SK-N-SH (cell line): ENCODE data around the gene POLR3H. TPM values are rescaled to one million over a fixed set of nuclear protein-coding genes. Genes with fewer than 3 reads are reported as not detected.

ENCODE experiments used
- CTCF ChIA-PET: fragments of 300-600, 350-600 bp; formaldehyde crosslinking; extraction: SDS; loops from one replicate; lab custom pipeline; 2021; lab: Yijun Ruan, JAX
- POLR2A ChIA-PET: fragments of 350-600 bp; sonication (Branson Sonifier 250); formaldehyde crosslinking; extraction: SDS; loops from one replicate; lab custom pipeline; 2020; ENCODE audit warnings: antibody characterized with exemption, inconsistent platforms; lab: Yijun Ruan, JAX
- DNase-seq: peaks from one replicate; pipeline ENCODE4 v3.0.0; 2012
- H2AFZ ChIP-seq: fragments of 200-600 bp; sonication (generic); 2 replicates; pipeline ENCODE4 v1.8.1; 2016; ENCODE audit warnings: antibody characterized with exemption, mild to moderate bottlenecking, low read depth
- H3F3A ChIP-seq: fragments of 200-600 bp; sonication (generic); replicated peaks from 2 replicates; pipeline ENCODE3; 2016; ENCODE audit warnings: antibody characterized with exemption, mild to moderate bottlenecking; ENCODE audit not compliant: insufficient read depth
- H3K27ac ChIP-seq, 2 experiments: fragments of 200-500 bp in 1 of 2; fragments of 200-600 bp in 1 of 2; sonication (Bioruptor generic) in 1 of 2; sonication (generic), shearing (Covaris generic) in 1 of 2; 2 replicates each; pipeline versions ENCODE4 v1.5.1 to v1.6.1; 2014 to 2016; ENCODE audit warnings: low read depth in 2 of 2, inconsistent platforms in 1 of 2, low read length in 1 of 2, mild to moderate bottlenecking in 1 of 2, mixed read lengths in 1 of 2
- H3K27me3 ChIP-seq: fragments of 200-600 bp; sonication (generic), shearing (Covaris generic); 2 replicates; pipeline ENCODE4 v1.6.1; 2016; ENCODE audit warnings: mixed run types; ENCODE audit not compliant: insufficient read depth
- H3K36me3 ChIP-seq, 2 experiments: fragments of 200-500 bp in 1 of 2; fragments of 200-600 bp in 1 of 2; sonication (Bioruptor generic) in 1 of 2; sonication (generic) in 1 of 2; replicated peaks in 1 of 2; 2 replicates each; pipeline versions ENCODE3 to v1.5.1; 2014 to 2016; ENCODE audit warnings: low read length in 1 of 2, mild to moderate bottlenecking in 1 of 2; ENCODE audit not compliant: insufficient read depth in 2 of 2, control insufficient read depth in 1 of 2
- H3K4me1 ChIP-seq, 2 experiments: fragments of 200-500 bp in 1 of 2; fragments of 200-600 bp in 1 of 2; sonication (Bioruptor generic) in 1 of 2; sonication (generic), shearing (Covaris generic) in 1 of 2; 2 replicates each; pipeline versions ENCODE4 v1.5.1 to v1.6.1; 2014 to 2016; ENCODE audit warnings: low read depth in 1 of 2, low read length in 1 of 2, mixed run types in 1 of 2; ENCODE audit not compliant: insufficient read depth in 2 of 2, control insufficient read depth in 1 of 2
- H3K4me2 ChIP-seq: fragments of 200-600 bp; sonication (generic), shearing (Covaris generic); 2 replicates; pipeline ENCODE4 v1.6.1; 2017; ENCODE audit warnings: mixed run types
- H3K4me3 ChIP-seq, 2 experiments: fragments of 200-500 bp in 1 of 2; fragments of 200-600 bp in 1 of 2; sonication (Bioruptor generic) in 1 of 2; sonication (generic), shearing (Covaris generic) in 1 of 2; 2 replicates each; pipeline versions ENCODE4 v1.5.1 to v1.8.1; 2014 to 2016; ENCODE audit warnings: low read depth in 2 of 2, inconsistent platforms in 1 of 2, low read length in 1 of 2, mild to moderate bottlenecking in 1 of 2, mixed read lengths in 1 of 2, moderate library complexity in 1 of 2
- H3K79me2 ChIP-seq: fragments of 200-600 bp; sonication (generic); 2 replicates; pipeline ENCODE4 v1.8.1; 2017; ENCODE audit warnings: mild to moderate bottlenecking; ENCODE audit not compliant: insufficient read depth
- H3K9ac ChIP-seq: fragments of 200-600 bp; sonication (generic); 2 replicates; pipeline ENCODE4 v1.6.1; 2017; ENCODE audit warnings: mixed run types
- H3K9me2 ChIP-seq: fragments of 200-600 bp; sonication (generic); 2 replicates; pipeline ENCODE4 v1.6.1; 2017; ENCODE audit warnings: mixed run types
- H3K9me3 ChIP-seq: fragments of 200-600 bp; sonication (generic); 2 replicates; pipeline ENCODE4 v1.6.1; 2017; ENCODE audit warnings: mixed run types, mild to moderate bottlenecking, moderate library complexity
- H4K20me1 ChIP-seq: fragments of 200-600 bp; sonication (generic); 2 replicates; pipeline ENCODE4 v1.6.1; 2017; ENCODE audit warnings: mild to moderate bottlenecking, mixed run types; ENCODE audit not compliant: insufficient read depth
- CHD2 ChIP-seq: fragments of 150-350 bp; IDR thresholded peaks from 2 replicates; pipeline ENCODE4 v1.6.1; 2018; ENCODE audit warnings: low read length; ENCODE audit not compliant: partially characterized antibody
- CTCF ChIP-seq: fragments of 200-600 bp; sonication (generic); IDR thresholded peaks from 2 replicates; pipeline ENCODE4 v1.6.1; 2017; ENCODE audit warnings: antibody characterized with exemption, mild to moderate bottlenecking, moderate library complexity
- ELF1 ChIP-seq: IDR thresholded peaks from 2 replicates; pipeline ENCODE4 v1.4.0; 2012
- EP300 ChIP-seq, 2 experiments: IDR thresholded peaks; 2 replicates each; pipeline versions ENCODE4 v1.4.0 to v1.6.1; 2012; ENCODE audit warnings: borderline replicate concordance in 1 of 2, low read depth in 1 of 2, low read length in 1 of 2
- GABPA ChIP-seq: IDR thresholded peaks from 2 replicates; pipeline ENCODE4 v1.4.0; 2012; ENCODE audit warnings: low read depth, mild to moderate bottlenecking
- JUND ChIP-seq: IDR thresholded peaks from 2 replicates; pipeline ENCODE4 v1.4.0; 2012
- POLR2AphosphoS5 ChIP-seq: IDR thresholded peaks from 2 replicates; pipeline ENCODE4 v1.6.1; 2012; ENCODE audit warnings: low read depth, low read length
- RAD21 ChIP-seq: IDR thresholded peaks from 2 replicates; pipeline ENCODE4 v1.6.1; 2012; ENCODE audit warnings: mild to moderate bottlenecking, low read length
- RCOR1 ChIP-seq: fragments of 150-350 bp; IDR thresholded peaks from 2 replicates; pipeline ENCODE4 v1.6.1; 2017; ENCODE audit warnings: antibody characterized with exemption, low read length
- REST ChIP-seq: IDR thresholded peaks from 2 replicates; pipeline ENCODE4 v1.6.1; 2012; ENCODE audit warnings: mild to moderate bottlenecking, low read depth, low read length, moderate library complexity
- RFX5 ChIP-seq: IDR thresholded peaks from 2 replicates; pipeline ENCODE4 v1.6.1; 2012; ENCODE audit warnings: mild to moderate bottlenecking, improper control_type of control experiment, low read length
- SMC3 ChIP-seq: IDR thresholded peaks from 2 replicates; pipeline ENCODE4 v1.6.1; 2012; ENCODE audit warnings: low read depth, low read length, improper control_type of control experiment
- TAF1 ChIP-seq: IDR thresholded peaks from 2 replicates; pipeline ENCODE4 v1.6.1; 2012; ENCODE audit warnings: low read depth, mild to moderate bottlenecking, low read length, moderate library complexity, borderline replicate concordance
- TCF12 ChIP-seq: IDR thresholded peaks from 2 replicates; pipeline ENCODE4 v1.4.0; 2012
- USF1 ChIP-seq: IDR thresholded peaks from 2 replicates; pipeline ENCODE4 v1.4.0; 2012; ENCODE audit warnings: low read depth, borderline replicate concordance
- WGBS: methylation state at CpG from one replicate; pipeline ENCODE4 v1.1.6; 2017; ENCODE audit warnings: low lambda C conversion rate; 5-methylcytosine and 5-hydroxymethylcytosine counted together
- polyA plus RNA-seq, 3 experiments: library from polyadenylated mRNA; depleted of rRNA; stranded (reverse); fragments of >200 nt; gene quantifications; 2 replicates each; pipeline ENCODE4 v1.2.3, GENCODE V29; 2012
- TF ChIP-seq, protein P1 (sequence below): IDR thresholded peaks from 2 replicates; pipeline ENCODE4 v1.4.0; 2012; ENCODE audit warnings: low read depth

POLR3H gene
- polyA plus RNA-seq, 1 of the 3 experiments (the other 2 are of a cell fraction), result 22.9 TPM

DNA sequence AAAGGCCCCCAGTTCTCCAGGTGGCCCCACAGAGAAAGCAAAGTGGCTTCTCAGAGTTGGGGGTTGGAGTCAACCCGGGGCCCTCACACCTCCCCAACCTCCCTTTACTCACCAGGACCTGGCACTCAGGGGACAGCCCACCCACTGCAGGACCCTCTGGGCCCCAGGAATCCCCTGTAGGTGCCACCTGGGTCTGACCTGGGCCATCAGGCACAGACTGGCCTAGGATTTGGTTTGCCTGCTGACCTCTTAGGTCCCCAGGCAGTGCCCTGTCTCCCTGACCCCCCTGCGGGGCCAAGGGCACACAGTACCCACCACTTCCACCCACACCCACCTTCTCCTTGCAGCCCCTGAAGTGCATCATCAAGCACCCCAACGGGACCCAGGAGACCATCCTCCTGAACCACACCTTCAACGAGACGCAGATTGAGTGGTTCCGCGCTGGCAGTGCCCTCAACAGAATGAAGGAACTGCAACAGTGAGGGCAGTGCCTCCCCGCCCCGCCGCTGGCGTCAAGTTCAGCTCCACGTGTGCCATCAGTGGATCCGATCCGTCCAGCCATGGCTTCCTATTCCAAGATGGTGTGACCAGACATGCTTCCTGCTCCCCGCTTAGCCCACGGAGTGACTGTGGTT lies 16.0 kb downstream of the POLR3H start:
- H3K4me2 ChIP-seq, result no peak overlapping the region
- peaks cover 0 to 23% of the 10 kb centered on the region in 2 experiments for H3K36me3 ChIP-seq
- no peaks in the 10 kb centered on the region; the same call in 1 of the 2 replicates for H3K79me2 ChIP-seq
- no peak overlapping the region for H3K4me3 ChIP-seq
- H3K4me1 ChIP-seq, result peaks cover 0 to 4% of the 10 kb centered on the region in 2 experiments; a peak in 1 of 4 replicates
- 87% methylated on average over 2 of the region's 16 CpGs for WGBS
- H2AFZ ChIP-seq, result no peak overlapping the region
- no peak for DNase-seq
- ChIA-PET POLR2A (no interaction called here), CTCF (interaction anchor here (1.2 to 2.9 kb wide), 5 partner anchors 11 to 124 kb away, joined by 3 to 22 read pairs (median 5); no protein-coding TSS in a partner anchor)
- H3K9me3 ChIP-seq, result no peaks in the 10 kb centered on the region
- no peak overlapping the region for H3K27ac ChIP-seq
- no peak for TF ChIP-seq GABPA
- TF ChIP-seq CHD2, result no peak
- no peak for TF ChIP-seq ELF1
- no peak for TF ChIP-seq EP300 (IDR thresholded peaks at IDR 0.05; ENCODE audit: borderline replicate concordance in 1 of 2, low read depth in 1 of 2, low read length in 1 of 2)
- no peak for TF ChIP-seq TCF12
- TF ChIP-seq, protein P1, sequence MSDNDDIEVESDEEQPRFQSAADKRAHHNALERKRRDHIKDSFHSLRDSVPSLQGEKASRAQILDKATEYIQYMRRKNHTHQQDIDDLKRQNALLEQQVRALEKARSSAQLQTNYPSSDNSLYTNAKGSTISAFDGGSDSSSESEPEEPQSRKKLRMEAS, result no peak
- TF ChIP-seq SMC3, result no peak
- TF ChIP-seq RCOR1, result no peak
- TF ChIP-seq USF1, result no peak
- TF ChIP-seq RAD21, result no peak
- no peak for TF ChIP-seq REST
- TF ChIP-seq JUND, result no peak
- no peak for TF ChIP-seq RFX5
- TF ChIP-seq TAF1, result no peak
- no peak for TF ChIP-seq POLR2AphosphoS5
- no peak for TF ChIP-seq CTCF
- no peaks in the 10 kb centered on the region for H3K9me2 ChIP-seq
- no peaks in the 10 kb centered on the region for H3F3A ChIP-seq
- H3K9ac ChIP-seq, result no peak overlapping the region
- no peaks in the 10 kb centered on the region for H3K27me3 ChIP-seq
- no peaks in the 10 kb centered on the region for H4K20me1 ChIP-seq
